ENCODE measurements around the gene PVR.
A peak's percentile ranks its signal among the peaks of the same experiment; 100 is the strongest.
"Not testable (repeated sequence)": the region's sequence is repeated elsewhere in the genome, so short reads cannot be mapped to it uniquely, and the experiment has no call there.

The PVR gene

GRCh38 chr19:44673510-44673909, 29.8 kb downstream of the PVR start:
- DNase-seq (ENCODE audit: low read depth in 2 of 2), result no peak

- DNase-seq (ENCODE audit: low read depth in 2 of 2), result no peak
Measured at GRCh38 chr19:44675521-44675920, 31.8 kb downstream of the PVR start.

GRCh38 chr19:44677019-44677811, 33.5 kb downstream of the PVR start:
- no peak for DNase-seq (ENCODE audit: low read depth in 2 of 2)

GRCh38 chr19:44680536-44680935, 36.8 kb downstream of the PVR start:
- DNase-seq (ENCODE audit: low read depth in 2 of 2), result no peak

GRCh38 chr19:44681992-44682790, 38.5 kb downstream of the PVR start:
- no peak for DNase-seq (ENCODE audit: low read depth in 2 of 2)

GRCh38 chr19:44682807-44683206, 39.1 kb downstream of the PVR start:
- no peak for DNase-seq (ENCODE audit: low read depth in 2 of 2)

- no peak for DNase-seq (ENCODE audit: low read depth in 2 of 2)
Measured at GRCh38 chr19:44683434-44684210, 39.9 kb downstream of the PVR start.

GRCh38 chr19:44684396-44684795, 40.7 kb downstream of the PVR start:
- DNase-seq (ENCODE audit: low read depth in 2 of 2), result not testable (repeated sequence)

GRCh38 chr19:44684892-44685863, 41.5 kb downstream of the PVR start:
- DNase-seq (ENCODE audit: low read depth in 2 of 2), result no peak

- no peak for DNase-seq (ENCODE audit: low read depth in 2 of 2)
Measured at GRCh38 chr19:44685877-44686276, 42.2 kb downstream of the PVR start.

- DNase-seq (ENCODE audit: low read depth in 2 of 2), result no peak
Measured at GRCh38 chr19:44686896-44687295, 43.2 kb downstream of the PVR start.

- no peak for DNase-seq (ENCODE audit: low read depth in 2 of 2)
Measured at GRCh38 chr19:44687888-44688287, 44.2 kb downstream of the PVR start.

- DNase-seq (ENCODE audit: low read depth in 2 of 2), result peak; percentile 56 to 66
Measured at GRCh38 chr19:44689290-44690130, 45.8 kb downstream of the PVR start.

GRCh38 chr19:44690131-44690440, 46.4 kb downstream of the PVR start:
- no peak for DNase-seq (ENCODE audit: low read depth in 2 of 2)

GRCh38 chr19:44692379-44692721, 48.6 kb downstream of the PVR start:
- no peak for DNase-seq (ENCODE audit: low read depth in 2 of 2)

GRCh38 chr19:44694184-44694579, 50.5 kb downstream of the PVR start:
- no peak for DNase-seq (ENCODE audit: low read depth in 2 of 2)

- DNase-seq (ENCODE audit: low read depth in 2 of 2), result no peak
Measured at GRCh38 chr19:44696939-44697669, 53.4 kb downstream of the PVR start.

- DNase-seq (ENCODE audit: low read depth in 2 of 2), result no peak
Measured at GRCh38 chr19:44697670-44698034, 53.9 kb downstream of the PVR start.

GRCh38 chr19:44698492-44699201, 54.9 kb downstream of the PVR start, which contains the start of gene CEACAM16:
CEACAM16 (plus strand) TSS chr19:44699151; CDS start chr19:44701457, 2,306 bp downstream.
- no peak for DNase-seq (ENCODE audit: low read depth in 2 of 2)

Data from stimulated activated CD8-positive, alpha-beta memory T cell treated with anti-CD3 and anti-CD28 coated beads, Interleukin-2, amount 100 ng/mL, for 1 hour (primary cell).